Measurements from ENCODE around the gene RACGAP1.

DNA sequence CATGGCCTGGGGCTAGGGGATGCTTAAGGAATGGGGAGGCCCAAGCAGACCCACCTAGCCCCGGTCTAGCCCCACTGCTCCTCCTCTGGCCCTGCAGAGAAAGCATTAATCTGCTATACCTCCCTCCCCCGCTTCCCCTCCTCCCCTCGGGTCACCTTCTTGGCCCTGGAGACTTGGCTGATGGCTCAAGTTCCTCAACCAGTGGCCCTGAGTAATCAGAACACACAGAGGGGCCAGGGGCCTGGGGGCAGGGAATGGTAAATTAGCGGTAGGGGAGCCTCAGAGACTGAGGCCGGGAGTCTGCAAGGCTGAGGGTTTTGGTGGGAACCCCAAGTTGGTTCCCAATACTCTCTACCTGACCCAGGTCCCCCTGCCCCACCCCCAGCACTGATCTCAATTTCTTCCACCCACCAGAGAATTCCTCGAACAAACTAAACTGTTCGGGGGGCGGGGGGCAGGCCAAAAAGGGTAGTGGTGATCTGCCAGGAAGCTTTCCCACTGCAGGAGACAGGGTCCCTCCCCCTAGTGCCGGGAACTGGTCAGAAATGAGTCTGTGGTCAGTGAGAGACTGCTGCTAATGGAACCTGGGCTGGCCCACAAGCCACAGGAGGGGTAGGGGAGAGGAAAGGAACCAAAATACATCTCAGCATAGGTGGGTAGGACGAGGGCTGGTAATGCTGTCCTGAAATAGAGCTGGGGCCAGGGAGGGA is 47.1 kb upstream of the RACGAP1 start:
- TF ChIP-seq ESRRG (CRISPR knock-in tag; IDR thresholded peaks at IDR 0.05) (no peak), PPARA (CRISPR knock-in tag; IDR thresholded peaks at IDR 0.05; ENCODE audit: borderline replicate concordance) (no peak), BACH2 (CRISPR knock-in tag; IDR thresholded peaks at IDR 0.05; ENCODE audit: borderline replicate concordance) (no peak), ZNF8 (CRISPR knock-in tag; IDR thresholded peaks at IDR 0.05) (no peak)
